ENCODE data around the gene TMEM92. TPM values are rescaled to one million over a fixed set of nuclear protein-coding genes. Genes with fewer than 3 reads are reported as not detected.

Gene TMEM92
- 10 to 100 TPM in 1 of 2 donors, 1 to 10 TPM in 1; 4.4 to 10.7 TPM for total RNA-seq
- polyA plus RNA-seq (ENCODE audit: insufficient read length in 6 of 6) = 1 to 10 TPM; 4.4 to 6.8 (median 6.4) TPM
- long read RNA-seq, donor 1, partial matches to known transcripts = 0 of 3 reads
- long read RNA-seq, donor 1, other reads (novel, unspliced or antisense) = 0 of 3 reads
- long read RNA-seq, donor 2, partial matches to known transcripts = 0 of 2 reads
- long read RNA-seq, donor 2, other reads (novel, unspliced or antisense) = 0 of 2 reads
- long read RNA-seq, donor 3, partial matches to known transcripts = 0 of 3 reads
- long read RNA-seq, donor 3, other reads (novel, unspliced or antisense) = 0 of 3 reads
- long read RNA-seq, donor 4, partial matches to known transcripts = 0 of 7 reads
- long read RNA-seq, donor 4, other reads (novel, unspliced or antisense) = 3 of 7 reads
- long read RNA-seq, donor 5, partial matches to known transcripts = 0 of 4 reads
- long read RNA-seq, donor 5, other reads (novel, unspliced or antisense) = 0 of 4 reads
- long read RNA-seq, donor 6, partial matches to known transcripts = 0 of 3 reads
- long read RNA-seq, donor 6, other reads (novel, unspliced or antisense) = 0 of 3 reads
- long read RNA-seq, donor 7 = 0 reads
- long read RNA-seq, donor 8, partial matches to known transcripts = 0 of 1 reads
- long read RNA-seq, donor 8, other reads (novel, unspliced or antisense) = 0 of 1 reads
- long read RNA-seq, donor 9, partial matches to known transcripts = 0 of 1 reads
- long read RNA-seq, donor 9, other reads (novel, unspliced or antisense) = 0 of 1 reads
- long read RNA-seq, donor 10, transcript TMEM92-202 (5 exons, 573 nt) = major isoform, 6 of 9 reads
- long read RNA-seq, donor 10, partial matches to known transcripts = 1 of 9 reads
- long read RNA-seq, donor 10, other reads (novel, unspliced or antisense) = 2 of 9 reads
- long read RNA-seq, donor 11 = 0 reads
- long read RNA-seq, donor 12, partial matches to known transcripts = 0 of 4 reads
- long read RNA-seq, donor 12, other reads (novel, unspliced or antisense) = 0 of 4 reads

GRCh38 chr17:50274142-50274896 is at the start of gene TMEM92:
Gene TMEM92 (plus strand): TSS chr17:50274466. CDS start chr17:50274502, 36 bp downstream.
- intact Hi-C loops (cut with DNase I) = no loop called here
- H3K36me3 ChIP-seq = peaks cover 0 to 6% of the 10 kb centered on the region in 2 donors
- peak in 3 of 4 donors; percentile 53 to 94 (median 83) for DNase-seq

GRCh38 chr17:50225701-50226240 is 48.5 kb upstream of the TMEM92 start:
- no peak overlapping the region for H3K4me3 ChIP-seq
- no peak for ATAC-seq
- H3K36me3 ChIP-seq = no peaks in the 10 kb centered on the region
- intact Hi-C loops (cut with DNase I) = no loop called here
- peaks cover 0 to 27% of the 10 kb centered on the region in 2 donors for H3K9me3 ChIP-seq
- no peak for TF ChIP-seq CTCF (IDR thresholded peaks at IDR 0.05)
- no peak for DNase-seq
- no peak overlapping the region for H3K27ac ChIP-seq
- H3K4me1 ChIP-seq = peaks cover 12 to 21% of the 10 kb centered on the region in 2 donors
- no peaks in the 10 kb centered on the region for H3K27me3 ChIP-seq

More at GRCh38 chr17:50274142-50274896, at the start of gene TMEM92:
- Histone ChIP-seq H3K9me3 (no peaks in the 10 kb centered on the region), H3K4me3 (peak within 1 kb of the TSS; percentile 47 to 60), H3K4me1 (peaks cover 9 to 51% of the 10 kb centered on the region in 2 donors), H3K27ac (peak within 1 kb of the TSS; percentile 62 to 73), H3K27me3 (peaks cover 0 to 40% of the 10 kb centered on the region in 2 donors)
- TF ChIP-seq CTCF (IDR thresholded peaks at IDR 0.05) = no peak
- ATAC-seq = peak; percentile 80

GRCh38 chr17:50234581-50234980 is 39.7 kb upstream of the TMEM92 start:
- H3K9me3 ChIP-seq = peaks cover 0 to 5% of the 10 kb centered on the region in 2 donors
- no peaks in the 10 kb centered on the region for H3K4me1 ChIP-seq
- no peaks in the 10 kb centered on the region for H3K36me3 ChIP-seq
- intact Hi-C loops (cut with DNase I) = no loop called here
- H3K4me3 ChIP-seq = no peak overlapping the region
- TF ChIP-seq CTCF (IDR thresholded peaks at IDR 0.05) = no peak
- H3K27ac ChIP-seq = no peak overlapping the region
- H3K27me3 ChIP-seq = peaks cover 0 to 24% of the 10 kb centered on the region in 2 donors
- ATAC-seq (no peak), DNase-seq (no peak)

GRCh38 chr17:50237901-50238300 is 36.4 kb upstream of the TMEM92 start:
- Histone ChIP-seq H3K36me3 (no peaks in the 10 kb centered on the region), H3K4me3 (no peak overlapping the region), H3K27ac (no peak overlapping the region), H3K4me1 (no peaks in the 10 kb centered on the region), H3K9me3 (peaks cover 0 to 5% of the 10 kb centered on the region in 2 donors), H3K27me3 (peaks cover 0 to 24% of the 10 kb centered on the region in 2 donors)
- DNase-seq (no peak), ATAC-seq (no peak)
- TF ChIP-seq CTCF (IDR thresholded peaks at IDR 0.05) = no peak
- intact Hi-C loops (cut with DNase I) = no loop called here
